ENCODE measurements around the gene CCDC124.

The CCDC124 gene

GRCh38 chr19:17936379-17936778 lies 3.6 kb downstream of the CCDC124 start:
- no peak for DNase-seq

- DNase-seq, result no peak
Measured at GRCh38 chr19:17937371-17937900, 4.6 kb downstream of the CCDC124 start.

- peak; percentile 86 to 89 for DNase-seq
Measured at GRCh38 chr19:17938092-17938845, 5.5 kb downstream of the CCDC124 start.

- DNase-seq, result no peak
Measured at GRCh38 chr19:17942181-17942580, 9.4 kb downstream of the CCDC124 start.

DNA sequence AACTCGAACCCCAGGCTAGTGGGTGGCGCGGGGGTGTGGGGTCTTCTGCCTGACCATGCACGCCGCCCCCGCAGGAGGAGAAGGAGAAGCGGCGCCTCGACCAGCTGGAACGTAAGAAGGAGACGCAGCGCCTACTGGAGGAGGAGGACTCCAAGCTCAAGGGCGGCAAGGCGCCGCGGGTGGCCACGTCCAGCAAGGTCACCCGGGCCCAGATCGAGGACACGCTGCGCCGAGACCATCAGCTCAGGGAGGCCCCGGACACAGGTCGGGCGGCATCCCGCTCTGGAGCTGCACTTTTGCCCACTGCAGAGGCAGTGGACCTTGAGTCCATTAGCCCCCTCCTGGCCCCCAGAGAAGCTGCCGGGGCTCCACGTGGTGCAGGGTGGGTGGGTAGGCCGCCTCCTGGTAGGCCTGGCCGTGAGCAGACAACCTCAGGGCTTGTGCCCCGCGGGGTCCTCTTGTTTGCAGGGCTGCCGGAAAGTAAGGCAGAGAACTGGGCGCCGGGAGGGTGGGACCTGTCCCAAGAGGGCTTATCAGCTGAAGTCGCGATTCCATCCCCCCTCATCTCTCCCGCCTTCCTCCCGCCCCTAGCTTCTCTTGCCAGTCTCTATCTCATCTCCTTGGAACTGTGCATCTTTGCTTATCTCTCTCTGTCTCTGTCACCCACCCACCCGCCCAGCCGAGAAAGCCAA lies 9.9 kb downstream of the CCDC124 start:
- DNase-seq, result no peak

DNA sequence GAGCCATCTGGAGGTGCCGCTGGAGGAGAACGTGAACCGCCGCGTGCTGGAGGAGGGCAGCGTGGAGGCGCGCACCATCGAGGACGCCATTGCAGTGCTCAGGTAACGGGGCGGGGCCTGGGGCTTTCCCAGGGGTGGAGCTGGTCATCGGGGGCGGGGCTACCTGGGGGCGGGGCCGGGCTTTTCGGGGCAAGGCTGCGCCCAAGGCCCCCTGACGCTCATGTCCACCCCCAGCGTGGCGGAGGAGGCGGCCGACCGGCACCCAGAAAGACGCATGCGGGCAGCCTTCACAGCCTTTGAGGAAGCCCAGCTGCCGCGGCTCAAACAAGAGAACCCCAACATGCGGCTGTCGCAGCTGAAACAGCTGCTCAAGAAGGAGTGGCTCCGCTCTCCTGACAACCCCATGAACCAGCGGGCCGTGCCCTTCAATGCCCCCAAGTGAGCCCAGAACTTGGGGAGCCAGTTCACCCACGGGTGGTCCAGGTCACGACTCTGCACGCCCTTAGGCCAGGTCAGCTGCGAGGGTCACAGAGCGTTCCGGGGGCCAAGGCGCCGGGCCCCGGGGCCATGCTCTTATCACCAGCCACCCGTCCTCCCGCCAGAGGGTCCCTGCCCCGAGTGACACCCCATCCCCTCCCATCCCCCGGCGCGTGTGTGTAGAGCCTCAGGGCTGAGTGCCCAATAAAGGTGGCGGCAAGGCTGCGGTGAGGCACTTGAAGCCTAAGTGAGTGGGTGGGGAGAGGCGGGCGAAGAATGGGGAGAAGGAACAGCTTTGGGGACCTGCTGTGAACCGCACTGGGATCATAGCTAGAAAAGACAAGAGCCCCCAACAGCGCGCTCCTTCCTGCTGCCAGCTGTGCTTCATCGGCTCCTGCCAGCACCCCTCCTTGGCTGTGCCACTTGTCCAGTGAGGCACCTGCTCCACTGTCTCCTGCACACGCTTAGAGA lies 10.7 kb downstream of the CCDC124 start:
- no peak for DNase-seq

DNA sequence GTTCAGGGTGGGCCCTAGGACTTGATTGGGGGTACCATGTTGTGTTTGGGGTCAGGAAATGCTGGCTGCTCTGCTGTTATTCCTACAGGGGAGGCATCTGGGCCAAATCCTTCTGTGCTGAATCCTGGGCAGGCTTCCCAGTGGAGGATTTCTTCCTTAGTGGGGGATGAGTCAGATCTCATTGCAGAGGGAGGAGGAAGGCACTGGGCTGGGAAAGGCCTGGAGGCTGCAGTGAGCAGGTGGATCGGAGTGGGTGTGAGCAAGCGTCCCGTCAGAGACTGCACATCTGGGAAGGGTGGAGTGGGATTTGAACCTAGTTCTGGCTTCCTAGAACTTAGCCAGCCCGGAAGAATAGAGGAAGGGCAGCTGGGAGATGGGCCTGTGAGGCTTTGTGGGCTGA lies 11.5 kb downstream of the CCDC124 start:
- no peak for DNase-seq

DNA sequence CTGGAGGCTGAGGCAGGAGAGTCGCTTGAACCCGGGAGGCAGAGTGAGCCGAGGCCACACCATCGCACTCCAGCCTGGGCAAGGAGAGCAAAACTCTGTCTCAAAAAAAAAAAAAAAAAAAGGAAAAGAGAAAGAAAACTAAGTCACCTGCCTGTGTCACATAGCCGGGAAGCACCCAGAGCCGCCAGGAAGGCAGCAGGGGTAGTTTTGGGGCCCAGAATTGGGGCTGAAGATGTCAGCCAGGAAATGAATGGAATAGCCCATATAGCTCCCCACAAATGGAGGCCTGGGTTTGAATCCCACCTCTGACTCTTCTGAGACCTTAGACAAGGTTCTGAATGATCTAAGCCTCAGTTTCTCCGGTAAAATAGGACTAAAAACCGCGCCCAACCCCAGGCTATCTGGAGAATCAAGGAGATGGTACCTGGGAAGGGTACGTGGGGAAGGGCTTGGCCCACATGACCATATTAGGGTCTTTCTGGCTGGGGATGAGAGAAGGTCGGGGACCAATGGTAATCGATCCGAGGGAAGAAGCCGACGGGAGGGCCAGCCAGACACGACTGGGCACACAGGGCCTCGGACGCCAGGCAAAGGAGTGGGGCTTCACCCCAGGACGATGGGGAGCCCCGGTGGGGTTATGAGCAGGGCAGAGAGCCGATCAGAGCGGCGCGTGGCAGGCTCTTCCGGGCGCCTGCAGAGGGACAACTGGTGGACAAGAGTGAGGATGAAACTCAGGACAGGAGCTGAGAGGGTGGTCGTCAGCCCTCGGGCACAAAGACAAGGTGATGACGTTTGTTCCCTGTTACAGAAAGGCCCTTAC lies 14.4 kb downstream of the CCDC124 start:
- peak in 1 of 2 experiments; percentile 23 for DNase-seq

- peak; percentile 91 to 92 for DNase-seq
Measured at GRCh38 chr19:17947815-17948513, 15.1 kb downstream of the CCDC124 start.

DNA sequence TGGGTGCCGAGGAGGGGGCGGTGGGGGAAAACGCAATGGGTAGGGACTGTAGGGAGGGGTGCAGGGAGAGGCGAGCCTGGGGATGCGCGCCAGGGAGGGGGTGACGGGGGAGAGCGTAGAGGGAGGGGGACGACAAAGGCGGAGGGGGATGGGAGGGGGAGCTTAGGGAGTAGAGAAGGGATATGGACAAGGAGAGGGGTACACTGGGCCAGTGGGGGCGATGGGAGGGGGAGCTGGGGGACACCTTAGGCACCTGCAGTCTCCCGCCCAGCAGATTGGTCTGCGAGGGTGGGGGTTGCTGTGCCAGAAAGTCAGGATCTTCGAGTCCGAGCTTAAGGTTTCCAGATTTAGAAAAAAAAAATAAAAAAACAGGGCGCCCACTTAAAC lies 15.7 kb downstream of the CCDC124 start:
- DNase-seq, result peak in 1 of 2 experiments; percentile 18

DNA sequence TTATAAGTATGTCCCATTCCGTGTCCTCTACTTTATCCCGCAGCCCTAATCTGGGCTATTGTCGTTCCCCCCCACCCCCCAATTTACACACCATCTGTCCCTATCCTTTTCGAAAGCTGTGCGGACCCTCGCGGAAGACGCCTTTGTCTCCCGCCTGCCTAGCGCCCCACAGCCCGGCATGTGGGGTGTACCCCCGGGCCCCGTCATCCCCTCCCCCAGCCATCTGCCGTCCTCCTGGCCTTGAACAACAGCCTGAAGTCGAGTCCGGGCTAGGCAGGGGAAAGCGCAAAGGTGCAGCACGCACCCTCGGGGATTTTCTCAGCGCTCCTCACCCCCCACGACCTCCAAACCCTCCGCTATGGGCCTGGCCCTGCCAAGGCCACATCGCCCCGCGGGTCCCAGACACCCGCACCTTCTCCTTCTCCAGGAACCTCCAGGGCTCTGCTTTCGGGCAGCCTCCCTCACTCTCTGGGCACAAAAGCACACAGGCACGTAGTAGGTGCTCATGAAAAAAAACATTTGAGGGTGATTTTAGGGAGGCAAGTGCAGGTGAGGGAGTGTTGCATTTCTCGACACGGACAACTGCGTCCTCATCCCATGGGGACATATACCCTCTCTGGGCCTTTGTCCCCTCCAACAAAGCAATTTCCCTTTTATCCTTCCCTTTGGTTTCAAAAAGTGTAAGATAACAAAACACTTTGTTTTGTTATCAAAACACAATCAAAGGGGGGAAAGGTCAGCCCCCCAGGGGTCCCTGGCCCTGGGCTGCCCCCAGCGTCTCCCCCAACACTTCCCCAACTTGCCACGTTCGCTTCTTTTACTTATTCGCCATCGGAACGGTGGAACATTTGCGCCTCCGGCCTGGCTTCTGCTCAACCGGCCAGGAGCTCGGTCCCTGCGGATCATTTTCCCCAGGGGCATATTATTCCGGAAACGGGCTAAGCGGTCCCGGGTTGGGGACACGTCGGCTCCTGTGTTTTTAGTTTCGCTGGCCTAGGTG lies 16.4 kb downstream of the CCDC124 start:
- peak; percentile 24 to 29 for DNase-seq

GRCh38 chr19:17949956-17950309 lies 17.1 kb downstream of the CCDC124 start:
- DNase-seq, result no peak

- DNase-seq, result peak; percentile 46 to 55
Measured at GRCh38 chr19:17950310-17951156, 17.7 kb downstream of the CCDC124 start.

DNA sequence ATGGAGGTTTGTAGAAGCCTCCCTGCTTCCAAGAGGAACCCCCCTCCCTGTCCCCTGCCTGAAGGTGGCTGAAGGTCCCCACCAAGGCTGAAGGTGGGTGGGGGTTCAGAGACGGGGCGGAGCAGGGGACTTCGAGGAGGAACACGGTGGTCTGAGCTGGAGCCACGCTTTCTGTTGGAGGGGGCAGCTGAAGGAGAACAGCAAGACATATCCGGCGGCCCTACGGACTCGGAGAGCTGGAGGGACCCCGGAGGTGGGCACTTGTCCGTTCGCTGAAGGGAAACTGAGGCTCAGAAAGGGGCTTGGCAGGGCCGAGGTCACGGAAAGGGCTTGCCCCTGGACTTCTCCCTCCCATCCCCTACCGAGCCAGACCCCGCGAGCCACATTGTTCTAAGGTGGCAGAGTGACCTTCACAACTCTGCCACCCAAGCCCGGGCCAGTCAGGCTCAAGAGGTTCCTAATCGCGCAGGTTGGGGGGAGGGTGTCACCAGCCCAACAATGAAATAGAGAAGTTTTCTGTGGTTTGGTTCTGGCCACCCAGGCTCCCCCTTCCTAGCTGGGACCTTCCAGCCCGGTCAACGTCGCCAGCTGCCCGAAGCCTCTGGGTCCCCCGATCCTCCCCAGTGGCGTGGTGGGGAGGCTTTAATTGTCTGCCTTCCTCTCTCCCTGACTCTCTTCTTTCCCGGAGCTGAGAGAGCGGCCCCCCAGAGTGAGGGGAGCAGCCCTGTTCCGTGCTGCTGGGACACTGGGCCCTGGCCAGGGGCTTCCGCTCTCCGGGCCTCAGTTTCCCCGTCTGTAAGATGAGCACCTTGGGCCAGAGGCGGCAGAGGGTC lies 18.6 kb downstream of the CCDC124 start:
- DNase-seq, result no peak

DNA sequence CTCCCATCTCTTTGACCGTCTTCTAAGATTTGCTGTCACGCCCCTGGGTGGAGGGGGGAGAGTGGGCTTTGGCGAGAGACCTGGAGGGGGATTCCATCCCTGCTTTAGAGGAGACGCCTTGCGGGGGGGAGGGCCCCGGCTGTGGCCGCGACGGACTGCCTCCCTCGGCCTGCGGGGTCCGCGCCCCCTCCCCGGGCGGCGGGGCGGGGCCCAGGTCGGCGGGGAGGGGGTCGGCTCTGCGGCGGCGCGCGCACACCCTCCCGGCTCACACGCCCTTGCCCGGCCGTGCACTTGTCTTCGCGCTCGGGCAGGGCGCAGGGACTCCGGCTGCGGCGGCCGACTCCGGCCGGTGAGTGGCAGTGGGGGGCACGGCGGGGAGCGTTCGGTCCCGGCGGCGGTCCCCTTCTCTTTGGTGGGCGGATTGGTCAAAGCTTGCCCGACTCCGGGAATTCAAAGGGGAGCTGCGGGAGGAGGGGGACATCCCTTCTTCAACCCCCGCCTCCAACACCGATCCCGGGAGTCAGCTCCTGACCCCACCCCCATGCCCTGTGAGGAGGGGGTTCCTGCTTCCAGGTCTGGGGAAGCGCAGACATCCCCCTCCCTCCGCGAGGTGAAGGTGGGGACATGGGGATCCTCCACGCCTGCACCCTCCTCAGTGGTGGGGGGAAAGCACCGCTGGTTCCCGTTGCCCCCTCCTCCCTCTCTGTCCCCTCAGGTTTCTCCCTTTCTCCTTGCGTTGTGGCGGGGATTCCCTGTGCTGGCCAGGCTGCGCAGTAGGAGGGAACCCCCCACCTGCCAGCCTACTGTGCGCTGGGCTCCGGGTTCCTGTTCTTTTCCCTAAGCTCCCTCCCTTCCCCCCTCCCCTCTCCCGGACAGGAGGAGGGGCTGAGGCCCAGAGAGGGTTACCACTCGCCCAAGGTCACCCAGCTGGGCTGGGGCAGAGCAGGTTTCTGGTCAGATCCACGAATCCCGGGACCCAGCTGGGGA lies 19.5 kb downstream of the CCDC124 start:
- no peak for DNase-seq

DNA sequence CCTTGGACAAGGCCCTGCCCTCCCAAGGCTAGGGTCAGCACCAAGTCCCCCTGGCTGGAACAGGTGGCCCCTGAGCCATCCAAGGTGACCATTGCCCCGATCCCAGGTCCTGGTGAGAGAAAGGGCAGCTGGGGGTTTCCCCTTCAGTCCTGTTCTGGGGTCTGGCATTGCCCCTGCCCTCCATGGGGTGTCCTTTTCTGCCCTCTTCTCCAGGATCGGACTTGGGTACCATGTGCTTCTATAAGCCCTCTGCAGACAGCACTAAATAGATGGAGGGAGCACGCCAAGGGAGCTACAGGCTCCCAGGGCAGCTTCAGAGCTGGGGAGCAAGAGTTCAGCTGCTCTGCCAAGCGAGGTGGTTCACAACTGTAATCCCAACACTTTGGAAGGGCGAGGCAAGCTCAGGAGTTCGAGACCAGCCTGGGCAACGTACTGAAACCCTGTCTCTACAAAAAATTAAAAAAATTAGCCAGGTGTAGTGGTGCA lies 20.5 kb downstream of the CCDC124 start:
- no peak for DNase-seq

- DNase-seq, result no peak
Measured at GRCh38 chr19:17953869-17954268, 21.1 kb downstream of the CCDC124 start.
